HepG2 (cell line): Measurements from ENCODE around the gene CARMIL3. TPM values are rescaled to one million over a fixed set of nuclear protein-coding genes. Genes with fewer than 3 reads are reported as not detected.
A peak's percentile ranks its signal among the peaks of the same experiment; 100 is the strongest.

ENCODE experiments used
- HMG20B ChIP-seq: conservative IDR thresholded peaks from 2 replicates; pipeline ENCODE4 v1.6.1; 2016; ENCODE audit warnings: missing genetic modification reagents, missing compliant biosample characterization
- IRF1 ChIP-seq: sonication (generic); formaldehyde crosslinking; IDR thresholded peaks from 2 replicates; pipeline ENCODE4 v1.4.0; 2020; ENCODE audit warnings: low read depth, mild to moderate bottlenecking, missing genetic modification reagents
- NFAT5 ChIP-seq: sonication (generic); formaldehyde crosslinking; IDR thresholded peaks from 2 replicates; pipeline ENCODE4 v1.4.0; 2020; ENCODE audit warnings: missing genetic modification reagents
- NFIC ChIP-seq: IDR thresholded peaks from 2 replicates; pipeline ENCODE4 v1.6.1; 2012; ENCODE audit warnings: mild to moderate bottlenecking, low read length, inconsistent platforms
- NR0B2 ChIP-seq: sonication (generic); formaldehyde crosslinking; IDR thresholded peaks from 2 replicates; pipeline ENCODE4 v1.4.0; 2020; ENCODE audit warnings: mild to moderate bottlenecking, missing genetic modification reagents
- SNAPC5 ChIP-seq: sonication (generic); formaldehyde crosslinking; IDR thresholded peaks from 2 replicates; pipeline ENCODE4 v1.8.1; 2023; ENCODE audit warnings: mild to moderate bottlenecking, missing genetic modification reagents, borderline replicate concordance
- THAP7 ChIP-seq: sonication (generic); formaldehyde crosslinking; IDR thresholded peaks from 2 replicates; pipeline ENCODE4 v1.8.1; 2023; ENCODE audit warnings: mild to moderate bottlenecking, missing genetic modification reagents
- polyA plus RNA-seq, 8 experiments: library from polyadenylated mRNA; depleted of rRNA in 3 of 8; stranded (reverse) in 7 of 8; unstranded in 1 of 8; fragments of >200 nt; fragmentation: Illumina TruSeq in 4 of 8; extraction: Trizol in 4 of 8; gene quantifications; 2 replicates each; pipeline versions ENCODE4 v1.2.1 to v1.2.3, GENCODE V29; 2011 to 2016; ENCODE audit warnings: low read depth in 4 of 8, missing spikeins in 1 of 8, mixed read lengths in 1 of 8; ENCODE audit not compliant: insufficient read depth in 1 of 8
- total RNA-seq, 5 experiments: library from RNA; depleted of rRNA; stranded (reverse); fragments of >200 nt; fragmentation: Illumina TruSeq; extraction: Trizol; gene quantifications; 2 replicates each; pipeline ENCODE4 v1.2.3, GENCODE V29; 2016; ENCODE audit warnings: low read depth in 1 of 5

The CARMIL3 gene
- total and polyA plus RNA-seq, 2 of the 13 experiments (the other 11 are each of a cell fraction or from before 2014, with no cell fraction given), result 0.27 to 0.55 TPM

- 0 out of 2 replicates have a peak, but pooled peaks have one; percentile 2 for TF ChIP-seq THAP7 (CRISPR knock-in tag)
- TF ChIP-seq NFIC, result no peak
- no peak for TF ChIP-seq IRF1 (CRISPR knock-in tag)
- TF ChIP-seq HMG20B (CRISPR knock-in tag), result no peak
- 0 out of 2 replicates have a peak, but pooled peaks have one; percentile 40 for TF ChIP-seq SNAPC5 (CRISPR knock-in tag)
- TF ChIP-seq NFAT5 (CRISPR knock-in tag), result 0 out of 2 replicates have a peak, but pooled peaks have one; percentile 43
- peak; percentile 81; the same call in 1 of the 2 replicates for TF ChIP-seq NR0B2 (CRISPR knock-in tag)
These were observed 47.4 kb downstream of the CARMIL3 start (continued) for GRCh38 chr14:24098927-24099813.
